ENCODE results near the gene NSD2.
"Not testable (repeated sequence)": the region's sequence is repeated elsewhere in the genome, so short reads cannot be mapped to it uniquely, and the experiment has no call there.

NSD2 gene

GRCh38 chr4:1842339-1842895 lies 28.8 kb upstream of the NSD2 start:
- no peak for DNase-seq

GRCh38 chr4:1842993-1843448 lies 28.2 kb upstream of the NSD2 start:
- no peak for DNase-seq

- DNase-seq, result no peak
These were observed 27.3 kb upstream of the NSD2 start for GRCh38 chr4:1843852-1844251.

- DNase-seq, result not testable (repeated sequence)
These were observed 26.6 kb upstream of the NSD2 start for GRCh38 chr4:1844618-1845017.

GRCh38 chr4:1846580-1846979 lies 24.6 kb upstream of the NSD2 start:
- DNase-seq, result no peak

- no peak for DNase-seq
These were observed 20.9 kb upstream of the NSD2 start for GRCh38 chr4:1850276-1850675.

- DNase-seq, result no peak
These were observed 20.0 kb upstream of the NSD2 start for GRCh38 chr4:1851160-1851559.

- no peak for DNase-seq
These were observed 19.4 kb upstream of the NSD2 start for GRCh38 chr4:1851575-1852410.

GRCh38 chr4:1852904-1853623 lies 18.1 kb upstream of the NSD2 start:
- no peak for DNase-seq

- no peak for DNase-seq
These were observed 16.4 kb upstream of the NSD2 start for GRCh38 chr4:1854752-1855151.

GRCh38 chr4:1855333-1856070 lies 15.7 kb upstream of the NSD2 start:
- DNase-seq, result peak; percentile 4

GRCh38 chr4:1856071-1856942 lies 14.9 kb upstream of the NSD2 start, which contains the start of gene LETM1:
Gene LETM1 (minus strand): TSS chr4:1856156. CDS start chr4:1855950, 206 bp downstream.
- peak; percentile 89 for DNase-seq

GRCh38 chr4:1856943-1857699 lies 14.1 kb upstream of the NSD2 start:
- DNase-seq, result no peak

GRCh38 chr4:1857931-1858330 lies 13.3 kb upstream of the NSD2 start:
- DNase-seq, result no peak

- DNase-seq, result no peak
These were observed 11.8 kb upstream of the NSD2 start for GRCh38 chr4:1859389-1859753.

- DNase-seq, result no peak
These were observed 8.9 kb upstream of the NSD2 start for GRCh38 chr4:1862055-1862911.

- no peak for DNase-seq
These were observed 8.3 kb upstream of the NSD2 start for GRCh38 chr4:1862961-1863296.

GRCh38 chr4:1863297-1864033 lies 7.7 kb upstream of the NSD2 start:
- DNase-seq, result no peak

All from NCI-H345 (cell line).